Erythroblast (primary cell): Measurements from ENCODE around the gene RNF125.

ENCODE experiments used
- GATA1 ChIP-seq: IDR thresholded peaks from 2 replicates; pipeline ENCODE4 v1.6.1; 2011; ENCODE audit warnings: low read depth, mild to moderate bottlenecking, control low read depth, low read length, moderate library complexity
- POLR2A ChIP-seq: IDR thresholded peaks from 2 replicates; pipeline ENCODE4 v1.6.1; 2011; ENCODE audit warnings: mild to moderate bottlenecking, low read length

DNA sequence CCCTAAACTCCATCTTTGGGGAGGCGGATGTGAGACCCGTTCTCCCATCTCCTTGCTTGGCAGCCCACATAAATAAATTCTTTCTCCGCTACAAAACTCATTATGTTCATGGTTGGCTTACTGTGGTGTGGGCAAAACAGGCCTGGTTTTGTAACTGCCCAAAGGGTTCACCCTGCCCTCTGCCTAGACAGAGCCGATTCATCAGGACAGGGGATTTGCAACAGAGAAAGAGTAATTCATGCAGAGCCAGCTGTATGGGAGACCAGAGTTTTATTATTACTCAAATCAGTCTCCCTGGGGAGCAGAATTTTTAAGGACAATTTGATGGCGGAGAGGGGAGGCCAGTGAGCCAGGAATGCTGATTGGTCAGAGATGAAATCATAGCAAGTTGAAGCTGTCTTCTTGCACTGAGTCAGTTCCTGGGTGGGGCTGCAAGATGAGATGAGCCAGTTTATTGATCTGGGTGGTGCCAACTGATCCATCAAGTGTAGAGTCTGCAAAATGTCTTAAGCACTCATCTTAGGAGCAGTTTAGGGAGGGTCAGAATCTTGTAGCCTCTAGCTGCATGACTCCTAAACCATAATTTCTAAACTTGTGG, 8.4 kb upstream of the RNF125 start:
- TF ChIP-seq POLR2A (no peak), GATA1 (no peak)
